Measurements from ENCODE around the gene PRPF39. TPM values are rescaled to one million over a fixed set of nuclear protein-coding genes. Genes with fewer than 3 reads are reported as not detected.

The PRPF39 gene
- polyA plus RNA-seq, 2 donors = 11.8 to 32.4 TPM

GRCh38 chr14:45051896-45052295, 32.0 kb upstream of the PRPF39 start:
- Histone ChIP-seq H3K27me3 (ENCODE audit: control insufficient read depth in 1 of 2, insufficient read depth in 2 of 2, low read length in 2 of 2) (no peaks in the 10 kb centered on the region), H3K27ac (ENCODE audit: low read depth in 2 of 2, low read length in 1 of 2) (no peak overlapping the region), H3K36me3 (ENCODE audit: control insufficient read depth in 2 of 2, insufficient read depth in 2 of 2, low read length in 1 of 2) (no peaks in the 10 kb centered on the region), H3K9me3 (ENCODE audit: control insufficient read depth in 2 of 2, insufficient read depth in 1 of 2, low read depth in 1 of 2, low read length in 1 of 2) (no peaks in the 10 kb centered on the region), H3K4me1 (ENCODE audit: control insufficient read depth in 2 of 2, insufficient read depth in 2 of 2, low read length in 1 of 2) (no peaks in the 10 kb centered on the region), H3K4me3 (ENCODE audit: low read depth in 1 of 2, low read length in 2 of 2) (no peak overlapping the region)
- WGBS, 2 donors = 95 to 97% methylated on average over 4 of the region's 4 CpGs

- Histone ChIP-seq H3K36me3 (ENCODE audit: control insufficient read depth in 2 of 2, insufficient read depth in 2 of 2, low read length in 1 of 2) (no peaks in the 10 kb centered on the region), H3K9me3 (ENCODE audit: control insufficient read depth in 2 of 2, insufficient read depth in 1 of 2, low read depth in 1 of 2, low read length in 1 of 2) (no peaks in the 10 kb centered on the region), H3K4me3 (ENCODE audit: low read depth in 1 of 2, low read length in 2 of 2) (no peak overlapping the region), H3K27ac (ENCODE audit: low read depth in 2 of 2, low read length in 1 of 2) (no peak overlapping the region), H3K27me3 (ENCODE audit: control insufficient read depth in 1 of 2, insufficient read depth in 2 of 2, low read length in 2 of 2) (no peaks in the 10 kb centered on the region), H3K4me1 (ENCODE audit: control insufficient read depth in 2 of 2, insufficient read depth in 2 of 2, low read length in 1 of 2) (no peaks in the 10 kb centered on the region)
- WGBS, 2 donors = 94 to 97% methylated on average over 2 of the region's 2 CpGs
Measured at GRCh38 chr14:45057349-45057748, 26.6 kb upstream of the PRPF39 start.

- Histone ChIP-seq H3K27me3 (ENCODE audit: control insufficient read depth in 1 of 2, insufficient read depth in 2 of 2, low read length in 2 of 2) (no peaks in the 10 kb centered on the region), H3K9me3 (ENCODE audit: control insufficient read depth in 2 of 2, insufficient read depth in 1 of 2, low read depth in 1 of 2, low read length in 1 of 2) (no peaks in the 10 kb centered on the region), H3K4me1 (ENCODE audit: control insufficient read depth in 2 of 2, insufficient read depth in 2 of 2, low read length in 1 of 2) (no peaks in the 10 kb centered on the region), H3K27ac (ENCODE audit: low read depth in 2 of 2, low read length in 1 of 2) (no peak overlapping the region), H3K4me3 (ENCODE audit: low read depth in 1 of 2, low read length in 2 of 2) (no peak overlapping the region), H3K36me3 (ENCODE audit: control insufficient read depth in 2 of 2, insufficient read depth in 2 of 2, low read length in 1 of 2) (no peaks in the 10 kb centered on the region)
Measured at GRCh38 chr14:45057881-45058364, 26.0 kb upstream of the PRPF39 start.

GRCh38 chr14:45060551-45060950, 23.4 kb upstream of the PRPF39 start:
- H3K36me3 ChIP-seq (ENCODE audit: control insufficient read depth in 2 of 2, insufficient read depth in 2 of 2, low read length in 1 of 2) = no peaks in the 10 kb centered on the region

GRCh38 chr14:45065540-45065939, 18.4 kb upstream of the PRPF39 start:
- 64 to 67% methylated on average over 3 of the region's 3 CpGs for WGBS, 2 donors
- Histone ChIP-seq H3K4me3 (ENCODE audit: low read depth in 1 of 2, low read length in 2 of 2) (no peak overlapping the region), H3K27me3 (ENCODE audit: control insufficient read depth in 1 of 2, insufficient read depth in 2 of 2, low read length in 2 of 2) (no peaks in the 10 kb centered on the region), H3K9me3 (ENCODE audit: control insufficient read depth in 2 of 2, insufficient read depth in 1 of 2, low read depth in 1 of 2, low read length in 1 of 2) (no peaks in the 10 kb centered on the region), H3K4me1 (ENCODE audit: control insufficient read depth in 2 of 2, insufficient read depth in 2 of 2, low read length in 1 of 2) (no peaks in the 10 kb centered on the region), H3K36me3 (ENCODE audit: control insufficient read depth in 2 of 2, insufficient read depth in 2 of 2, low read length in 1 of 2) (no peaks in the 10 kb centered on the region), H3K27ac (ENCODE audit: low read depth in 2 of 2, low read length in 1 of 2) (no peak overlapping the region)

More at GRCh38 chr14:45060551-45060950, 23.4 kb upstream of the PRPF39 start:
- H3K27ac ChIP-seq (ENCODE audit: low read depth in 2 of 2, low read length in 1 of 2) = no peak overlapping the region
- no peak overlapping the region for H3K4me3 ChIP-seq (ENCODE audit: low read depth in 1 of 2, low read length in 2 of 2)
- H3K4me1 ChIP-seq (ENCODE audit: control insufficient read depth in 2 of 2, insufficient read depth in 2 of 2, low read length in 1 of 2) = no peaks in the 10 kb centered on the region
- no peaks in the 10 kb centered on the region for H3K27me3 ChIP-seq (ENCODE audit: control insufficient read depth in 1 of 2, insufficient read depth in 2 of 2, low read length in 2 of 2)
- no peaks in the 10 kb centered on the region for H3K9me3 ChIP-seq (ENCODE audit: control insufficient read depth in 2 of 2, insufficient read depth in 1 of 2, low read depth in 1 of 2, low read length in 1 of 2)

GRCh38 chr14:45065956-45066355, 18.0 kb upstream of the PRPF39 start:
- Histone ChIP-seq H3K9me3 (ENCODE audit: control insufficient read depth in 2 of 2, insufficient read depth in 1 of 2, low read depth in 1 of 2, low read length in 1 of 2) (no peaks in the 10 kb centered on the region), H3K4me3 (ENCODE audit: low read depth in 1 of 2, low read length in 2 of 2) (no peak overlapping the region), H3K27ac (ENCODE audit: low read depth in 2 of 2, low read length in 1 of 2) (no peak overlapping the region), H3K27me3 (ENCODE audit: control insufficient read depth in 1 of 2, insufficient read depth in 2 of 2, low read length in 2 of 2) (no peaks in the 10 kb centered on the region), H3K4me1 (ENCODE audit: control insufficient read depth in 2 of 2, insufficient read depth in 2 of 2, low read length in 1 of 2) (no peaks in the 10 kb centered on the region), H3K36me3 (ENCODE audit: control insufficient read depth in 2 of 2, insufficient read depth in 2 of 2, low read length in 1 of 2) (no peaks in the 10 kb centered on the region)
- 82 to 88% methylated on average over 2 of the region's 2 CpGs for WGBS, 2 donors

GRCh38 chr14:45066667-45067066, 17.2 kb upstream of the PRPF39 start:
- WGBS, 2 donors = 96% methylated on average over 3 of the region's 3 CpGs
- no peak overlapping the region for H3K27ac ChIP-seq (ENCODE audit: low read depth in 2 of 2, low read length in 1 of 2)
- H3K4me3 ChIP-seq (ENCODE audit: low read depth in 1 of 2, low read length in 2 of 2) = no peak overlapping the region
- H3K4me1 ChIP-seq (ENCODE audit: control insufficient read depth in 2 of 2, insufficient read depth in 2 of 2, low read length in 1 of 2) = no peaks in the 10 kb centered on the region
- H3K27me3 ChIP-seq (ENCODE audit: control insufficient read depth in 1 of 2, insufficient read depth in 2 of 2, low read length in 2 of 2) = no peaks in the 10 kb centered on the region
- H3K36me3 ChIP-seq (ENCODE audit: control insufficient read depth in 2 of 2, insufficient read depth in 2 of 2, low read length in 1 of 2) = no peaks in the 10 kb centered on the region
- H3K9me3 ChIP-seq (ENCODE audit: control insufficient read depth in 2 of 2, insufficient read depth in 1 of 2, low read depth in 1 of 2, low read length in 1 of 2) = no peaks in the 10 kb centered on the region

- Histone ChIP-seq H3K27me3 (ENCODE audit: control insufficient read depth in 1 of 2, insufficient read depth in 2 of 2, low read length in 2 of 2) (no peaks in the 10 kb centered on the region), H3K9me3 (ENCODE audit: control insufficient read depth in 2 of 2, insufficient read depth in 1 of 2, low read depth in 1 of 2, low read length in 1 of 2) (no peaks in the 10 kb centered on the region), H3K4me3 (ENCODE audit: low read depth in 1 of 2, low read length in 2 of 2) (no peak overlapping the region), H3K36me3 (ENCODE audit: control insufficient read depth in 2 of 2, insufficient read depth in 2 of 2, low read length in 1 of 2) (no peaks in the 10 kb centered on the region), H3K27ac (ENCODE audit: low read depth in 2 of 2, low read length in 1 of 2) (no peak overlapping the region), H3K4me1 (ENCODE audit: control insufficient read depth in 2 of 2, insufficient read depth in 2 of 2, low read length in 1 of 2) (no peaks in the 10 kb centered on the region)
- 88 to 90% methylated on average over 3 of the region's 3 CpGs for WGBS, 2 donors
Measured at GRCh38 chr14:45068396-45068795, 15.5 kb upstream of the PRPF39 start.

GRCh38 chr14:45070215-45070614, 13.7 kb upstream of the PRPF39 start:
- no peaks in the 10 kb centered on the region for H3K36me3 ChIP-seq (ENCODE audit: control insufficient read depth in 2 of 2, insufficient read depth in 2 of 2, low read length in 1 of 2)
- WGBS, 2 donors = 96 to 100% methylated on average over 1 of the region's 1 CpG
- no peaks in the 10 kb centered on the region for H3K27me3 ChIP-seq (ENCODE audit: control insufficient read depth in 1 of 2, insufficient read depth in 2 of 2, low read length in 2 of 2)
- no peaks in the 10 kb centered on the region for H3K9me3 ChIP-seq (ENCODE audit: control insufficient read depth in 2 of 2, insufficient read depth in 1 of 2, low read depth in 1 of 2, low read length in 1 of 2)
- no peak overlapping the region for H3K4me3 ChIP-seq (ENCODE audit: low read depth in 1 of 2, low read length in 2 of 2)
- H3K4me1 ChIP-seq (ENCODE audit: control insufficient read depth in 2 of 2, insufficient read depth in 2 of 2, low read length in 1 of 2) = no peaks in the 10 kb centered on the region
- no peak overlapping the region for H3K27ac ChIP-seq (ENCODE audit: low read depth in 2 of 2, low read length in 1 of 2)

GRCh38 chr14:45072126-45072525, 11.8 kb upstream of the PRPF39 start:
- H3K36me3 ChIP-seq (ENCODE audit: control insufficient read depth in 2 of 2, insufficient read depth in 2 of 2, low read length in 1 of 2) = no peaks in the 10 kb centered on the region
- 97 to 98% methylated on average over 6 of the region's 6 CpGs for whole genome bisulfite sequencing, 2 donors

More at GRCh38 chr14:45072126-45072525, 11.8 kb upstream of the PRPF39 start:
- Histone ChIP-seq H3K4me3 (ENCODE audit: low read depth in 1 of 2, low read length in 2 of 2) (no peak overlapping the region), H3K9me3 (ENCODE audit: control insufficient read depth in 2 of 2, insufficient read depth in 1 of 2, low read depth in 1 of 2, low read length in 1 of 2) (no peaks in the 10 kb centered on the region), H3K27ac (ENCODE audit: low read depth in 2 of 2, low read length in 1 of 2) (no peak overlapping the region), H3K4me1 (ENCODE audit: control insufficient read depth in 2 of 2, insufficient read depth in 2 of 2, low read length in 1 of 2) (no peaks in the 10 kb centered on the region), H3K27me3 (ENCODE audit: control insufficient read depth in 1 of 2, insufficient read depth in 2 of 2, low read length in 2 of 2) (no peaks in the 10 kb centered on the region)
